LNCaP clone FGC (cell line): ENCODE measurements around the gene TXLNG.
"Not testable (repeated sequence)": the region's sequence is repeated elsewhere in the genome, so short reads cannot be mapped to it uniquely, and the experiment has no call there.

ENCODE experiments used
- DNase-seq: peaks from one replicate; pipeline ENCODE4 v3.0.0-alpha.2; 2011; ENCODE audit warnings: low read depth
- H3K4me3 ChIP-seq: 2 replicates; pipeline ENCODE4 v1.5.1; 2011; ENCODE audit warnings: mild to moderate bottlenecking, low read depth, low read length, control low read depth
- CTCF ChIP-seq: IDR thresholded peaks from 2 replicates; pipeline ENCODE4 v1.5.1; 2012; ENCODE audit warnings: mild to moderate bottlenecking; ENCODE audit not compliant: control insufficient read depth, insufficient read depth; ENCODE audit errors: extremely low read depth

The TXLNG gene

GRCh38 chrX:16771483-16772398 is 14.5 kb upstream of the TXLNG start:
- TF ChIP-seq CTCF, result no peak
- H3K4me3 ChIP-seq, result no peak overlapping the region
- peak; percentile 19 for DNase-seq

GRCh38 chrX:16772460-16772859 is 13.8 kb upstream of the TXLNG start:
- no peak for DNase-seq
- no peak for TF ChIP-seq CTCF
- no peak overlapping the region for H3K4me3 ChIP-seq

- no peak for DNase-seq
- TF ChIP-seq CTCF, result no peak
- no peak overlapping the region for H3K4me3 ChIP-seq
These were observed 11.5 kb upstream of the TXLNG start for GRCh38 chrX:16774746-16775145.

- TF ChIP-seq CTCF, result no peak
- no peak overlapping the region for H3K4me3 ChIP-seq
- no peak for DNase-seq
These were observed 7.7 kb upstream of the TXLNG start for GRCh38 chrX:16778545-16778944.

- TF ChIP-seq CTCF, result no peak
- no peak overlapping the region for H3K4me3 ChIP-seq
- no peak for DNase-seq
These were observed 7.3 kb upstream of the TXLNG start for GRCh38 chrX:16778993-16779392.

GRCh38 chrX:16779815-16780214 is 6.5 kb upstream of the TXLNG start:
- DNase-seq, H3K4me3 ChIP-seq: not testable (repeated sequence)

- no peak for TF ChIP-seq CTCF
- H3K4me3 ChIP-seq, result no peak overlapping the region
- DNase-seq, result no peak
These were observed 2.8 kb upstream of the TXLNG start for GRCh38 chrX:16783452-16783851.

- not testable (repeated sequence) for H3K4me3 ChIP-seq, DNase-seq
These were observed 1.8 kb upstream of the TXLNG start for GRCh38 chrX:16784440-16784839.
